HG02642 (cell line): ENCODE data around the gene NUDC.
"Not testable (repeated sequence)": the region's sequence is repeated elsewhere in the genome, so short reads cannot be mapped to it uniquely, and the experiment has no call there.

ENCODE experiments used
- ATAC-seq: cut with Tn5 transposase; IDR thresholded peaks from one replicate; pipeline ENCODE4 v1.9.1; 2021; ENCODE audit warnings: mild to moderate bottlenecking; ENCODE audit not compliant: unreplicated experiment, poor library complexity

The NUDC gene

DNA sequence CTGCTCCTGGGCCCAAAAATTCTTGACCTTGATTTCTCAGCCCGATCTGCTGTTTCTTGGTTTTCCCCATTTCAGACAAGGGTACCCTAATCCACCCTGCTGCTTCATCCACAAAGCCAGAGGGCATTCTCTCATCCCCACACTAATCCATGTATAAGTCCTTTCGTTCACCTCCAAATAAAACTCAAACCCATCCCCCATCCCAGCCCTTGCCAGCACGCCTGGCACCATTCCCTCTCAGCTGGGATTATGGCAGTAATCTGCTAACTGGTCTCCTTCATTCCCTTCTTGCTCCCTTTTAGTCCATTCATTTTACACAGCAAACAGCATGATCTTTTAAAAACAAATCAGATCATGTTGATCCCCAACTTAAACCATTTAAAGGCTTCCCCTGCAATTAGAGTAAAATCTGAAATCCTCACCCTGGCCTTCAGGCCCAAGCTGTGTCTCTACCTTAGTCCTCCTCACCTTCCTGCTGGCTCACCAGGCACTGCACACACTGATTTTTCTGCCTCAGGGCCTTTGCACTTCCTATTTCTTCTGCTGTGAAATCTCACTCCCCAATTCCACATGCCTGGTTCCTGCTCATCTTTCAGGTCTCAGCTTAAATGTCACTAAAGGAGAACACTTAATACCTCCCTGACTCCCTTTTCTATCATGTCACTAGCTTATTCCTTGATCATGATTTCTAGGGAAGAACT lies 59.8 kb downstream of the NUDC start:
- ATAC-seq: no peak

DNA sequence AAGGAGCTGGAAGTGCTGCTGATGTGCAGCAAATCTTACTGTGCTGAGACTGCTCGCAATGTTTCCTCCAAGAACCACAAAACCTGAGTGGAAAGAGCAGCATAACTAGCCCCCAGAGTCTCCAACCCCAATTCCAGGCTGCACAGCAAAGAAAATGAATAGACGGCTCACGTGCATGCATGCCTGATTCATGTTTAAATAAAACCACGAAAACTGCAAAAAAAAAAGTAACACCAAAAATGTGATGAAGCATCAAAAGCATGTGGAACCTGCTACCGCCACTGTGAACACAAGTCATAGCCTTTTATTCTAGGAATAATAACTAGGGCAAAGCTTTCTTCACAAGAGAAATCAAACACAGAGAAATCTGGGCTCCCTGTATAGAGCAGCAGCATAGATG lies 62.3 kb downstream of the NUDC start:
- ATAC-seq: no peak

DNA sequence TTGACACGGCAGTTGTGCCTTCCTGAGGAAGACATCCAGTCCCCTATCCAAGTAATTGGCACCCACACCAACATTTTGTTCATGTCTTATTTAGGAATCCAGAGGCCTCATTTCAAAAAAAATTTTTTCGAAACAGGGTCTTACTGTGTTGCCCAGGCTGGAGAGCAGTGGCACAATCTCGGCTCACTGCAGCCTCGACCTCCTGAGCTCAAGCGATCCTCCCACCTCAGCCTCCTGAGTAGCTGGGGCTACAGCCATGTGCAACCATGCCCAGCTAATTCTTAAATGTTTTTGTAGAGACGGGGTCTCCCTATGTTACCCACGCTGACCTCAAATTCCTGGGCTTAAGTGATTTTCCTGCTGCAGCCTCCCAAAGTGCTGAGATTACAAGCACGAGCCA lies 62.7 kb downstream of the NUDC start:
- ATAC-seq: no peak

DNA sequence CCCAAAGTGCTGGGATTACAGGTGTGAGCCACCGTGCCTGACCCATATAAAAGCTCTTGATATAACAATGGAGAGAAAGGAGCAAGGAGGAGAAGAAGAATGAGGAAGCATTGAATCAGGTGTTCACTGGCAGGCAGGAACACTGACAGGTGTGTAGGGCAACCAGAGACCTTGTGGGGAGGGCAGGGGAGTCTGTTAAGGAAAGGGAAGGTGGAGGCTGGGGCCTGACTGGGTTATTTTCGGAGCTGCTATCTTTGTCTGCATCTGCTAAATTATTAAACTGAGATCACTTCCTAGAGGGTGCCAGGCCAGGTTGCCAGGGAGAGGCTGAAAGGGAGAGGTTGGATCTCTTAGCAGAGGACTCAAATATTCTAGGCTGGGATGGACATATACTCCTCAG lies 65.1 kb downstream of the NUDC start:
- ATAC-seq: no peak

DNA sequence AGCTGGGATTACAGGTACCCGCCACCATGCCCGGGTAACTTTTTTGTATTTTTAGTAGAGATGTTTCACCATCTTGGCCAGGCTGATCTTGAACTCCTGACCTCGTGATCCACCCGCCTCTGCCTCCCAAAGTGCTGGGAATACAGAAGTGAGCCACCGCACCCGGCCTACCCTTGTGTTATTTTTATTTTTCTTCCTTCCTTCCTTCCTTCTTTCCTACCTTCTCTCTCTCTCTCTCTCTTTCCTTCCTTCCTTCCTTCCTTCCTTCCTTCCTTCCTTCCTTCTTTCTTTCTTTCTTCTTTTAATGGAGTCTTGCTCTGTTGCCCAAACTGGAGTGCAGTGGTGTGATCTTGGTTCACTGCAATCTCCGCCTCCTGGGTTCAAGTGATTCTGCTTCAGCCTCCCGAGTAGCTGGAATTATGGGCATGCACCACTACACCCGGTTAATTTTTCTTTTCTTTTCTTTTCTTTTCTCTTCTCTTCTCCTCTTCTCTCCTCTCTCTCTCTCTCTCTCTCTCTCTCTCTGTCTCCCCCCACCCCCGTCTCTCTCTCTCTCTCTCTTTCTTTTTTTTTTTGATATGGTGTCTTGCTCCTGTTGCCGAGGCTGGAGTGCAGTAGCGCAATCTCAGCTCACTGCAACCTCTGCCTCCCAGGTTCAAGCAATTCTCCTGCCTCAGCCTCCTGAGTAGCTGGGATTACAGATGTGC lies 68.0 kb downstream of the NUDC start:
- ATAC-seq: not testable (repeated sequence)

DNA sequence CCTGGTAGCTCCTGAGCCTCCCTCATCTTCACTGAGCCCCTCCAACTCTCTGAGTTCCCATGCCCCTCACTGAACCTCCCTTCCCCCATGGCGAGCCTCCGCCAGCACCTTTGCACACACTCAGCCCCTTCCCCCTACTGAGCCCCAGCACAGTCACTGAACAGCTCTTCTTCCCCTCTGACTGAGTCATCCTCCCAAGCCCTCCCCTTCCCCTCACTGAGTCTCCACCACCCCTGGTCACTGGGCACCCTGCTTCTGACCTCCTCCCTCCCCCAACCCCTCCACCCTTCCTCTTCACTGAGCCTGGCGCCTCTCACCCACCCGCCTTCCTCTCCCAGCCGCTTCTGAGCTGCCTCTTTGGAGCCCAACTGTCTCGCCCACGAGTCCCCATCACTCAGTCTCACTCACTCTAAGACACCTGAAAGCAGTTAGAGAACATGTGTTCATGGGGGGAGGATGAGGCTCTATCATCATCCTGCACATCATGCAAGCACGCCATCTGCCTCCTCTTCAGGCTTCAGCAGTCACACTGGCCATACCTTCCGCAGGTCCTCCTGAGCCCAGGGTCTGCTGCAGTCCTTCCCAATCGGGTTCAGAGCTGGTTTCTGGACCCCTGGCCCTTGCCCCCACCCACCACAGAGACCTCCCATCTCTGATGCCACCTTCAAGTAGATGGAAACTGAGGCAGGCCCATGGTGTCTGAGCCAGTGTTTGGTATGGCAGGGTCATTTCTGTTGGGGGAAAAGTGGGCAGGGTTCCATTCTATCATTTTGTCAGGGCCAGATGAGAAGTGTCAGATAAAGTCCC lies 70.0 kb downstream of the NUDC start:
- no peak for ATAC-seq

DNA sequence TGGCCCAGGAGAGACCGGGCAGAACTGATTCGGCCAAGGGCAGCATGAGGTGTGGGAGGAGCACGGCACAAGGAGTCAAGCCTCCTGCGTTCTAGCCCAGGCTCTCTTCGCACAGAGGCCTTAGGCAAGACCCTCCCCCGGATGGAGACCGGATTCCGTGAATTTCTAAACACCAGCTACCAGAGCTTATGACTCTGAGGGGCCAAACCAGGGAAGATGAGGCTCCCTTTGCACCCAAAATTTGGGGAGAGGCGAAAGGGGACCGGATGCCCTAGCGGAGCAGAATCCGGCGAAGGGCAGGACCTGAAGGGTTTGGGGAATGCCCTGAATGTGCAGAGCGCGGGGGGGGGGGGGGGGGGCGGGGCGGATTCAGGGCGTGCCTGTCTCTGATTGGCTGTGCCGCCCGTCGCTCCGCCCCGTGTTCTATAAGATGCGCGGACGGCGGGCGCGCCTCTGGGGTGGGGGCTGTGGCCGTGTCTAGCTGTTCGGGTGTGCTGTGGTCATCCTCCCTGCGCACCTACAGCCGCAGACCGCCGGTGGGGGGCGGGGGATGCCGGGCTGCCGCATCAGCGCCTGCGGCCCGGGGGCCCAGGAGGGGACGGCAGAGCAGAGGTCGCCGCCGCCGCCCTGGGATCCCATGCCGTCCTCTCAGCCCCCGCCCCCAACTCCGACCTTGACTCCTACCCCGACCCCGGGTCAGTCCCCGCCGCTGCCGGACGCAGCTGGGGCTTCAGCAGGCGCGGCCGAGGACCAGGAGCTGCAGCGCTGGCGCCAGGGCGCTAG lies 71.9 kb downstream of the NUDC start, which contains the start of gene TRNP1:
Gene TRNP1 (plus strand): TSS at position 456 of the 783 bp plus-strand sequence. CDS start 95 bp downstream, at position 551.
- peak; percentile 58 for ATAC-seq

DNA sequence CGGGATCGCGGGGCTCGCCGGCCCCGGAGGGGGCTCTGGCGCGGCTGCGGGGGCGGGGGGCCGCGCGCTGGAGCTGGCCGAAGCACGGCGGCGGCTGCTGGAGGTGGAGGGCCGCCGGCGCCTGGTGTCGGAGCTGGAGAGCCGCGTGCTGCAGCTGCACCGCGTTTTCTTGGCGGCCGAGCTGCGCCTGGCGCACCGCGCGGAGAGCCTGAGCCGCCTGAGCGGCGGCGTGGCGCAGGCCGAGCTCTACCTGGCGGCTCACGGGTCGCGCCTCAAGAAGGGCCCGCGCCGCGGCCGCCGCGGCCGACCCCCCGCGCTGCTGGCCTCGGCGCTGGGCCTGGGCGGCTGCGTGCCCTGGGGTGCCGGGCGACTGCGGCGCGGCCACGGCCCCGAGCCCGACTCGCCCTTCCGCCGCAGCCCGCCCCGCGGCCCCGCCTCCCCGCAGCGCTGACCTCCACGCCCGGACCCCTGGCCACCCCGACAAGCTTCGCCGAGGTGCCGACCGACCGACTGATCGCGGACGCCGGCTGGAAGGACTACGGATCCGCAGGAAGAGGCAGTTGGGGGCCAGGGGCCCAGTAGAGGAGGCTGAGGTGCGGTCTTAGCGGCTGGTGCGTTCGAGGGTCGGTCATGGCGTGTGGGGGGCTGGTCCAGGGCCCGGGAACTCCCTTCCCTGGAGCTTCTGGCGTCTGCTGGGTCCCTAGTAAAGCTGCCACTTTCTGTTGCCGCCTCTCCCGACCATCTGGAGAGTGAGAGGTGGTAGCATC lies 72.7 kb downstream of the NUDC start:
- peak; percentile 13 for ATAC-seq

DNA sequence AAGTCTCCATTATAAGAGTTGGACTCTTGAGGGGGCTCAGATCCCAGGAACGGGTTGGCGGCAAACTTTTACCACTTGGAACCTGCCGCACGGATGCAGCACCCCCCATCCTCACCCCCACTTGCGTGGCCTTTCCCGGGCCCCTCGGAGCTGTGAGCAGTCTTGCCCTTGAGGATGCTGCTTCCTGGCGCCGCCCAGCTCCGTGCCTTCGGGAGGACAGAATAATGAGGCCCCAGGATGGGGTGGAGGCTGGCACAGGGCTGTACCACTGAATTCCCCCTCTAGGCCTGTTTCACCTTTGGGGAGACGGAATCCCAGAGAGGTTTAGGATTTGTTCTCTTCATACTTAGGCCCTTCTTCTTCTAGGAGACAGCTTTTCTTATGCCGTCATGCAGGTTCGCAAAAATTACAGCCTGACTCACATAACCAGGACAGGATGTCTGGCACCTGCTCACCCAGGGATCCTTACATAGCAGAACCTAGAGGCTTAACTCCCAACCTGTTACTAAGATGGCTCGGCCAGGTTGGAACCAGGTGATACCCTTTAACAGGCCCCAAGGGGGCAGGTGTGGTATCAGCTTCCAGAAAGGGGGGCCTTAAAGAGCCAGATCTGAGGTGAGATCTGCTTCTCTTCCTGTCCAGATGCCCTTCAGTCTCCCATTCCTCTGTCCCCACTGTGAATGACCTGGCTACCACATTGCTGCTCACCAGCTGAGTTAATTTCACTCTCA lies 73.4 kb downstream of the NUDC start:
- ATAC-seq: no peak

DNA sequence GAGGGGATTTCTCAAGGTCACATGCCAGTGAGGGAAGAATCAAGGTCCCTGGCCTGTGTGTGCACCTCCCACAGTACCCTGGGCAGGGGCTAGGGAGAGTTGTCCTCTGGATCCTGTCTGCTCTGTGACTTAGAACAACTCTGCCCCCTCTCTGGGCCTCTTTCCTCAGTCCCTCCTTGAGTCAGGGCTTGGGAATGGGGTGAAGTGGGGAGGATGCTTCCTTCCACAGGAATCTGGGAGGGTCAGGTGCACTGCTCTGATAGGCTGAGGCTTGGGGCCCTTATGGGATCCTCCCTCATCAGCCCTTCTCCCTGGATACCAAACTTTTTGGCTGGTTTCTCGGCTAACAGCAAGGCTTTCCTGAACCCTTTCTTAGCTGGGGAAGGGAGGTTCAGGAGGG lies 74.5 kb downstream of the NUDC start:
- ATAC-seq: no peak
